SKM-1 (cell line): ENCODE measurements around the gene TRIM37.
"Not testable (repeated sequence)": the region's sequence is repeated elsewhere in the genome, so short reads cannot be mapped to it uniquely, and the experiment has no call there.

Experiments
- DNase-seq: peaks from one replicate; lab custom pipeline; 2025; ENCODE audit not compliant: unreplicated experiment; lab: John Stamatoyannopoulos, UW

TRIM37 gene

DNA sequence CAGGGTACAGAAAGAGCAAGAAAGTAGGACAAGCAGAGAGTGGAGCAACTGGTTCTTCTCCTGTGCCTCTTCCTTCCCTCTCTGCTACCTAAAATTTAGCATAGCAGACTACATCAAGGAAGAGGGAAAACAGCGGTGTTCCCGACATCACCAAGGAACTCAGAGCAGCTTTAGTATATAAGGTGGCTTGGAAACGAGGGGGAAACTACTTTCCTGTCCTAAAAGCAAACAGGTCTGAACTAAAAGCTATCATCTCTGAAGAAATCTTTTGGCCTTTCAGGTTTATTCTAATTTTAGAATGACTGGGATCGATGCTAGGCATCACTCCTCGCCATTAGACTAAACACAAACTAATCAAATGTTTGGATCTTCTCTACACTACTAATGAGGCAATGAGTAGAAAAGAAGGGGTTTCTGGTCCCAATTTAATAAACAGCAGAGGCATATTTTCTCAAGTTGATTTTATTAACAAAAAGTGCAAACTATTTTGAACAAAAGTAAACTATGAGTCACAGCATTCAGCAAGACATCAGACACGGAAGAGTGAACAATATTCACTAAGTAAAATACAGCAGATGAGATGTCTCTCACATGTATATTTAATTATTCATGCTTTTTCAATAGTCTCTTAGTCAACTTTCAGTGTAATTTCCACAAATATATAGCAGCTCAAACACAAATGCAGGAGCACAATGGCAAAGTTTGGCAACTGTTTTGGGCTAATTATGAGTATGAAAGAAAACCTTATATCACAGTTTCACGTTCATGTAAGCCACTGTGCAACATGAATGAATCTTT is 108.7 kb downstream of the TRIM37 start:
- no peak for DNase-seq

DNA sequence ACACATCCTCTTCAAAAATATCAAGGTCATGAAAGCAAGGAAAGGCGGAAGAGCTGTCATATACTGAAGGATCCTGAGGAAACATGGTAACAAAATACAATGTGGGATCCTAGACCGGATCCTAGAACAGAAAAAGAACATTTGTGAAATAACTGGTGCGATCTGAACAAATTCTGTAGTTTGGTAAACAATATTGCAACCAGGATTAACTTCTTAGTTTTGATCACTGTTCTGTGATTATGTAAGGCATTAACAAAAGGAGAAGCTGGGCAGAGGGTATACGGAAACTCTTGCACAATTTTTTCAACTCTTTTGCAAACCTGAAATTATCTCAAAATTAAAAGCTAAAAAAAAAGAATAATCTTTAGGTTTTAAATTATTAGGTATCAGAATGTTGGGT is 109.7 kb downstream of the TRIM37 start:
- peak; percentile 54 for DNase-seq

DNA sequence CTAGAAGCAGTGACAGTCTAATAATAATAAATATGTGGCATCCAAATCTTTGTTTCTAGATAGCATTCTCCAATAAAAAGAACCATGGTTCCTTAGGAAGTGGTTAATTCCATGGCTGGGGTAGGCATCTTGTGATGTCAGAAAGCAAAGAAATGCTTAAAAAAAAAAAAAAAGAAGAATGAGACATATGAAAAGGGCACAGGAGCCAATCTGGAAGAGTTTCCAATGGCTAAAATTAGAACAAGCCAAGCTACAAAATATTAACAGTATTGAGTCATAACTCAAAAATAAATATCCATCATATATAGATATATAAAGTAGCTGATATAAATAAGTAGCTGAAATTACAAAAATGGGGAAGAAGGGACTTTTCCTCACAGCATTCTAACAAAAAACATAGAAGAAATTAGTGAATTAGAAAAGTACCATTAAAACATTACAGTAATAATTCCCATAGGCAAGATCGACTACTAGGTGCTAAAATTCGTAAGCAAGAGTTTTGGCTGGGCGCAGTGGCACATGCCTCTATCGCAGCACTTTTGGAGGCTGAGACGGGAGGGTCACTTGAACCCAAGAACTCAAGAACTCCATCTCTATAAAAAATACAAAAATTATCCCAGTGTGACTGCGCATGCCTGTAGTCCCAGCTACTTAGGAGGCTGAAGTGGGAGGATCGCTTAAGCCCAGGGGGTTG is 111.3 kb downstream of the TRIM37 start:
- DNase-seq, result no peak

DNA sequence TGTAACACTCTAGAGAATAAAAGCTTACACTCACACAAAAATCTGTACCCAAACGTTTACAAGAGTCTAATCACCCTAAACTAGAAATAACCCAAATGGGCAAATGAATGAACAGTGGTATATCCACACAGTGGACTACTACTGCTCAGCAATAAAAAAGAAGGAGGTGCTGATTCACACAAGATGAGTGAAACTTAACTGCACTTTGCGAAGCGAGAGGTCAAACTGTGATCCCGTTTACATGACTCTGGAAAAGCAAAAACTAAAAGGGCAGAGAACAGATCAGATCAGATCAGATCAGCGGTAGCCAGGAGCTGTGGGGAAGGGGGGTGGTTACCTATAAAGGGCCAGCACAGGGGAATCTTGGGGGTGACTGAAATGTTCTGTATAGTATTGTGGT is 113.4 kb downstream of the TRIM37 start:
- DNase-seq, result no peak

DNA sequence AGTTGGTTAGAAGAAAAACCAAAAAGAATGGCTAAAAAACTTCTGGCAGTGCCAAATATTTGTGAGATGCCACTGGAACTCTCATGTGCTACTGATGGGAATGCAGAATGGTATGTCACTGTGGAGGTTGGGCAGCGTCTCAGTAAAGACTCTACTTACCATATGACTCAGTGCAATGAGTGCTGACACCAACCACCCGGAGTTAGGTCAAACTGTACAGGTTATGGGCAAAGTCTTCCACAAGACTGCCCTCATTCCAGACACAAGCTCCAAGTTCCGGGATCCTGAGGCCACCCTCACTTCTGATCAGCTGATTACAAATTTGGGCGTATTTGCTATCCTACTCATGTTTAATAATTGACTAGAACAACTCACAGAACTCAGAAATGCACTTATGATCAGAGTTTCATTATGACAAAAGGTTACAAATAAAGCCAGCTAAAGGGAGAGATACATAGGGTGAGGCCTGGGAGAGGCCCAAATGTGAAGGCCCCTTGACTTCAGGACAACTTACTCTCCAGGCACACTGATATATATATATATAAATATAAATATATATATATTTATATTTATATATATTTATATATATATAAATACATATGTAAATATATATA is 114.9 kb downstream of the TRIM37 start:
- no peak for DNase-seq

DNA sequence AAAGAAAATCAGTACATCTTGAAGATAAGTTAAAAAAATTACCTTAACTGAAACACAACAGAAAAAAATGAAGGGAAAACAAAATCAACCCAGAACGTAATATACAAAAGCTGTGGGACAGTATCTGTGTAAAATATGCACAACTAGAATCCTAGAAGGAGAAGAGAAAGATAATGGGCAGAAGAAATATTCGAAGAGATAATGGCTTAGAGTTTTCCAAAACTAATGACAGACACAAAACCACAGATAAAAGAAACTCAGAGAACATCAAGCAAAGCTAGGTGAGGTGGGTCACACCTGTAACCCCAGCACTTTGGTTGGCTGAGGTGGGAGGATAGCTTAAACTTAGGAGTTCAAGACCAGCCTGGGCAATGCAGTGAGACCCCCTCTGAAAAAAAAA is 117.1 kb downstream of the TRIM37 start:
- no peak for DNase-seq

DNA sequence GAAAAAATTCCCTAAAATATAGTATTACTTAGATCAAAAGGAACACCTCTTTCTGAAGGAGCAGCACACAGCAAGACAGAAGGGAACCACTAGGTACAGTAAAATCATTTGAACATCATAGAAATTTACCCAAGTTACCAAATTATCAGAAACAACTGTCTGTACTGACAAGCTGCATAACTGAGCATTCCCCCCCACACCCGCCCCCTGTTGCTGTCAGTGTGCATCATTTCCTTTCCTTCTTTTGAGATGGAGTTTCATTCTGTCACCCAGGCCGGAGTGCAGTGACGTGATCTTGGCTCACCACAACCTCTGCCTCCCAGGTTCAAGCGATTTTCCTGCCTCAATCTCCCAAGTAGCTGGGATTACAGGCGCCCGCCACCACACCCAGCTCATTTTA is 120.7 kb downstream of the TRIM37 start:
- no peak for DNase-seq

DNA sequence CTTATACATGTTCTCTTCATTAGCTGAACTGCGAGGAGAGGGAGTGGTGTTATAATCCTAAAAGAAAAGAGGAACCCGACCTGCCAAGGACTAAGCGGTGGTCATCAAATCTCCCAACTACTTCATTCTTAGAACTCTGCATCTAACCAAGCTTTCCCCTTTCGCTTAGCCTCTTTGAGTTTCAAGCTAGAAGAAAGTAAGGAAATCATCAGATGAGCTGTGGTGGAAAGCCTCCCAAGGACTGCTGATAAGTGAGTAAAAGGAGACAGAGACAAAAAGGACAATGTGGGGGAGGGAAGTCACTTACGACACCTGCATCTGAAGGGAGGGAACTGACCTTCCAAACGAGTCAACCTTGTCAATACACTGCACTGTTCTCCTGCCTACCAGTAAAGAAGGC is 121.3 kb downstream of the TRIM37 start:
- peak; percentile 28 for DNase-seq

DNA sequence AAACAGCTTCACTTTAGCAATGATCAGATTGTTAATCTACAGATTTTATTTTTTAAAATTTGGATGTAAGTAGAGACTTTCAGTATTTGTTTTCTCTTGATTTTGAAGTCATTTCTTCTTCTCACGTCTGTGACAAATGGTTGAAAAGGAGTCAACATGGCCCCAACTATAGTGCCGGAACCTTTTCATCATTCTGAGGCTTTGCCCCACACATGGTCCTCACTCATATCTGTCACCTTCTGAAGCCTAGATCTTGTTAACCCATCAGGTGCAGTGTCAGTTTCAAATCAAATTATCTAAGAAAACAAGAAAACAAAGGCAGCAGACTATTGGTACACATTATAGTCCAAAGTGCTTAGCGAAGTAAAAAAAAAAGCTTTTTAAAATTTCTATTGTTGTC is 124.1 kb downstream of the TRIM37 start:
- DNase-seq, result no peak

DNA sequence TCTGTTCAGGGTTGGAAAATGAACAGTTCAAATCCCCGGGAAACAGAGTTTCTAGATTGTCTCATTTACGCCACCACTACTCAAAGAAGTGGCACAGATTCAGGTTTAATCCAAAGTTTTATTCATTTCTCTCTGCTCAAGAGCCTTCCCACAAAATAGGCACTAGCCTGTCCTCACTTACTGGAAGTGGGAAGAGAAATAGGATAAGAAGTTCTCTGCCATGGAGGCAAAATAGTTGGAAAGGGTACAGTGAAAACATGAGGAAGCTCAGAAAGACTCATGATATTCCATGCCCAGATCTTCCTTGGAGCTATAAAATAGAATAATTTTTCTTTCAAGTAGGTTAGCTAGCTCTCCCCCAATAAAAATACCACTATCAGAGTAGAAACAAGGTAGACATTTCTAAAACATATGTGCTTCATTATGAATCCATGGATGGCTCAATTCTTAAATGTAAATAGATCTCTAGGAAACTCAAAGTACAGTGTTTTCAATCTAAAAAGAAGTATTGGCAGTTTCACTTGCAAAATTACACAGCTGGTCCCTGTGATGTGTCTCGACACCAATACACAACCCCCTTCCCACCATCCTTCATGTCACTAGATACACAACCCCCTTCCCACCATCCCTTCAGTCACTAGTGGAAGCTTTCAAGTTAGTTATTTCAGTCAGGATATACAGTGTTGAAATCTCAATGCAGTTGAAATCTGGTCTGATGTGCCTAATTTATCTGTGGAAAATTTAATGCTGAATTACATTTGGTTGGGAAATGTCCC is 125.8 kb downstream of the TRIM37 start:
- no peak for DNase-seq

DNA sequence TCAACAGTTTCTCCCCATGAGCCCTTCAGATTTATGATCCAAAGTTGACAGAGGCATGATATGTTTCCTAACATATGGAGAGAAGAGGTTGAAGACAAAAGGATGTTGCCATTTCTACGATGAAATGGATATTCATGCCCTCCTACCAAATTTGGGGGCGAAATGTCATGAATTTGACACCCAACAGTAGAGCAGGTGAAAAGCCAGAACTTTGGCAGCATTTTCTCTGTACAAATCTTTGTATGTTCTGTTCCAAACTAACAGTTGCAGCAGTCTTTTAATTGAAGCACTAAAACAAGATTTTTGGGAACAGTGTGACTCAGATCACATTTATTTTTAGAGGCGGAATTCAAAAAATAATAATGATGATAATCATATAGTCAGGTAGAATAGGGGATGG is 130.1 kb downstream of the TRIM37 start:
- no peak for DNase-seq

DNA sequence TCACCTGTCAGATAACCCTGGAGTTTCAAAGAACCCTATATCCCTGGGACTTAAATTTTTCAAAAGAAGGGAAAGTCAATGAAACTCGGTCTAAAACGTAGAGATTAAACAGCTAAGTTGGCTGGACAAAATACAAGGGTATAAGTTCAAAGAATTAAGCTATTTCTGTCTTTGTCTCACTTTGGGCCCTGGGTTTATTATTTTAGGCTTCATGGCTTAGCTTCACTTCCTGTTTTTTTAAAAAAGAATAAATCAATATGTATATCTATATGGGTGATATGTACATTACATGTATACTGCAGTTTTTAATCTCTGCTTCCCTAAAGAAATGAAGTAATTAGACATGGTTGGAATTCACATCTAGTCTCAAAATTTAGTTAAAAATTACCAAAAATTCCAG is 132.3 kb downstream of the TRIM37 start:
- DNase-seq, result no peak

DNA sequence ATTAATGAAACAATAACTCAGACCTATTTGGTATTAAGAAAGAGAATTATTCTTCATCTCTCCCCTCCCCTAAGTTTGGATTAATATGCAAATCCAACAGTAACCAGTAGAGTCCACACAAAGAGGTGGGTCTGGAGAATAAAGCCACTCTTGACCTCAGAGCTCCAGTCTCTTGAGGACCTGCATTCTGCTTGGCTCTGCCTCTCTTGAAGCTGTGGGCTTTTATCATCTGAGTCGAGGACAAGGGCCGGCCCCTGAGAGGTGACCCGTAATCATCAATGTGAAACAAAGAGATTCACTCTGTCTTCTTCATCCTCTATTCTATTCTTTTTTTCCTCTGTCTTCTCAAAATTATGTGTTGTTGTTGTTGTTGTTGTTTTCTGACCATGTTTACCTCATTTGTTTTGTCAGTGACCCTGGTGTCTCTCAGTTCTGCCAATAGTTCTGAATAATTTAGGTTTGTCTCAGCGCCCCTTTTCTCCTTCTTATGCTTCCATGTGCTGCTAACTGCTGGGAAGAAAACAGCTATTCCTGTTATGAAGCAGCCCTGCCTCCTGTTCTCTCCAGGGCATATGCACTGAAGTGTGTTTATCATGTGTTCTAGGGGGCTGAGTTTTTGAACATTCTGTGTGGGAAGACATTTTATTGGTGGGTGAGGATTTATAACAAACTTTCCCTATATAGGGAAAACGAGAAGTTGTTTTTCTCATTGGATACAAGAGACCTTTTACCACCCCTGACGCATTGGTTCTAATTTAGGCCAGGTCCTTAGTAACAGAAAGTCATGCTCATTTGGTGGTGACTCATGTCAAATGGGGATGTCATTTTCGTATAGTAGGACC is 135.8 kb downstream of the TRIM37 start:
- no peak for DNase-seq

DNA sequence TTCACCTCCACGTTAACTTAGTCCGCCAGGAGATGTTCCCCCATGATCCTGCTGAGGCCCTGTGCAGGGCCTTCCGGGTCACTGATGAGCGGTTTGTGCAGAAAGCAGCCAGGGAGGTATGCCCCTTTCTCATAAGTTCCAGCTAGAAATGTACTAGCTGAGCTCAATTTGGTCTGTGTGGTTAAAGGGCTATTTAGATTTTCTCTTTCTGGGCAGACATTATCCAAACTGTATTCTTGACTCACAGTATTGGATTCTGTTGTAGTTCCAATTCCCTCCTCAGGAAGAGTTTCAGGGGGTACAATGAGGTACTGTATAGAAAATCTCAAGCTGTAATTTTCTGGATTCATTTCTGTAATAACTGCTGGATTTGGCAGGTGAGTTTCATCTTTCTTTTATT is 137.1 kb downstream of the TRIM37 start:
- DNase-seq, result no peak

DNA sequence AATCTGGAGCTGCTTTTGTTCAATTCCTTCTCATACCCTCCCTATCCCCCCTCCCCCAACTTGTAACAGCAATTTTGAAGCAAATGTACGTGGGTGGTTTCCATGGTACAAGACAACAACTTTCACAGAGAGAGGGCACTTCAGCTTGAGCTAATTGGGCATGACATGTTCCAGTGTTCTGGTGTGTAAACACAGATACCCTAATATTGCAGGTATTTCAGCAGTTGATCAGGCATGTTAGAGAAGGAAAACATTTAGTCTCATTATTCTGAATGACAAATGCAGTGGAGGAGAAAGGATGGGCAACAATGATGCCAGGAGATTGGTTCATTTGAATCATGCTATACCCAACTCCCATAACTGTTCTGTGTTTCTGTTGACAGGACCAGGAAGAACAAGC is 137.5 kb downstream of the TRIM37 start:
- DNase-seq, result no peak

DNA sequence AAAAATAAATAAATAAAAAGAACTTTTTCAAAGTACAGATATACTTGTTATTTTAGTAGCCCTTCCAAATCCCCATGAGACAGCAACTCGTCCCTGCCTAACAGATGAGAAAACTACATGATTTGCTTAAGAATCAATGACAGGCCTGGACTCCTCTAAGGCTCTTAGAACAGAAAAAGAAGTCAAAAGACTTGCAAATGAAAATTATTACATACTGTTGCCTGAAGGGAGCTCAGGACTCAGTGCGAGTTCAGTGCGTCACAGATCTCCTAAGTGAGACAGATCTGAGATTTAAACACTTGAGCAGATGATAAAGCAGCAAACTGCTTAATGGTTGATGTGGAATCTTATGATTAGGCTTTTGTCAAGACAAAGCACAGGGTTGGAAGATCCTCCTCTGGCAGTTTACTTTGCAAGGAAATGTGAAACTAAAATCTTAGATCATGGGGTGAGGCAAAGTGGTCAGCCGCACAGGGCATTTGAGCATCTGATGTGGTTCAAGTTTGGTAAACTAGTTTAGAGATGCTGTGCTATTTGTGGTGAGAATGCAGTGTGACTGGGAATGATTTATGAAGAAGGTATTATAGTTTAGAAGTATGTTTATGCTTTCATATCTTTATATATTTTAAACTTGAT is 138.1 kb downstream of the TRIM37 start:
- DNase-seq, result no peak

DNA sequence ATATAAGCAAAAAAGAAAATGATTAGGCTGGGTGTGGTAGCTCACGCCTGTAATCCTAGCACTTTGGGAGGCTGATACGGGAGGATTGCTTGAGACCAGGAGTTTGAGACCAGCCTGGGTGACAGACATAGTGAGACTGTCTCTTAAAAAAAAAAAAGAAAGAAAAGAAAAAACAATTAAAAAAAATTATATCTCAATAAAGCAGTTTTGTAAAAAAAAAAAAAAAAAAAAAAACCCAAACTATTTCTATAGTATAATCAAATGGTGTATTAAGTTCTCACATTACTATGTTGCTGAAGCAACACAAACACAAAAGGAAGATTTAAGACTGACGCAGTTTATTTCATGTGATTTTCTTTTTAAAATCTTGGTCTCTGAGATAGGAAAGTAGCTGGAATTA is 140.5 kb downstream of the TRIM37 start:
- no peak for DNase-seq

DNA sequence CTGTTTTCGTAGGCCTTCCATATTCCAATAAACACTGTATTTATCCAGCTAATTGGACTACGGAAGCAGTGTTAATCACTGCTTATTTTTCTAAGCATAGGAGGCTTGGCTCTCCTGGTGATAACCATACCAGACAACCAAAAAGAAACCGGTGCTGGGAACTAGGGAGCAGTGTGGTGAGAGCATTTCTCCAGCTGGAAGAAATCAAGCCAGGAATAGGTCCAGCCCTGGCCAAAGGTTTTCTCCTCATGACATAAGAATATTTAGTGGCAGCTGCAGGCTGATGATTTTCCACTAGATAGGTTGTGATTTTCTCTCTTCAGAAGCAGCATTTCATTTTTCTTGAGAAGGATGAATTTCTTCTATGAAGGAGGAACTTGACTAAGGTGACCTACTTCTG is 141.5 kb downstream of the TRIM37 start:
- DNase-seq, result no peak

DNA sequence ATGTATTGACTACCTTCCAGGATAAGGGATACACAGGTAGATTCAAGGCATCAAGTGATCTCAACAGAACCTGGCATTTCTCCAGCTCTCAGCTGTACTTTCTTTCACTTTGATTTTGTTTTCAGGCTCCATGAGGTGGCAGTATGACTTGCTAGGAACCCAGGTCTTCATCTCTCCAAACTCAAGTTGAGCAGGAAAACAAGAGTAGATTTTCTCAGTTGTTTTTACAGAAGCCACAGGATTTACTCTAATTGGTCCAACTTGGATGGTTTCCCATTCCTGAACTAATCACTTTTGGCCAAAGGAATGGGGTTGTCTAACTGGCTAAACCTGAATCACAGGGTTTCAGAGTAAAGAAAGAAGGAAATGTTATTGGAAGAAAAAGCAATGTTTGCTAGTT is 146.6 kb downstream of the TRIM37 start:
- DNase-seq, result no peak

DNA sequence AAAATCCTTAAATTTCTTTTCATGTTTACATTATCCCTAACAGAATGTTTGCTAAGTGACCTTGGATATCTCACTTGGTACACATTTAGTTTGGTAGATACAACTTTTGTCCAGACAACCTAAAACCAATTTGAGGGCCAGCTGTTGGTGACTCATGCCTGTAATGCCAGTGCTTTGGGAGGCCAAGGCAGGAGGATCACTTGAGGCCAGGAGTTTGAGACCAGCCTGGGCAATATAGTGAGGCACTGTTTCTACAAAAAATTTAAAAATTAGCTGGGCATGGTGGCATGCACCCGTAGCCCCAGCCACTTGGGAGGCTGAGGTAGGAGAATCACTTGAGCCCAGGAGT is 149.0 kb downstream of the TRIM37 start:
- DNase-seq, result not testable (repeated sequence)
